HFF-Myc (cell line): ENCODE results near the gene TRIM24.

ENCODE experiments used
- DNase-seq: peaks from one replicate; pipeline ENCODE4 v3.0.0-alpha.2; 2011; ENCODE audit warnings: low read depth; ENCODE audit errors: extremely low read depth
- H3K4me3 ChIP-seq: replicated peaks from 2 replicates; pipeline ENCODE4 v1.5.1; 2011; ENCODE audit warnings: low read depth, mild to moderate bottlenecking, control low read depth, low read length
- CTCF ChIP-seq: IDR thresholded peaks from 2 replicates; pipeline ENCODE4 v1.5.1; 2012; ENCODE audit warnings: mild to moderate bottlenecking, low read depth, low read length, control low read depth; ENCODE audit errors: missing control alignments

Gene TRIM24

GRCh38 chr7:138442822-138443221 lies 17.2 kb upstream of the TRIM24 start:
- no peak for DNase-seq
- no peak for TF ChIP-seq CTCF
- no peak overlapping the region for H3K4me3 ChIP-seq

- TF ChIP-seq CTCF = peak; percentile 51
- H3K4me3 ChIP-seq = no peak overlapping the region
- no peak for DNase-seq
Observed at GRCh38 chr7:138449580-138449979, 10.5 kb upstream of the TRIM24 start.

GRCh38 chr7:138455609-138456008 lies 4.5 kb upstream of the TRIM24 start:
- H3K4me3 ChIP-seq = no peak overlapping the region
- no peak for DNase-seq
- no peak for TF ChIP-seq CTCF

GRCh38 chr7:138456220-138456619 lies 3.8 kb upstream of the TRIM24 start:
- TF ChIP-seq CTCF = no peak
- no peak for DNase-seq
- H3K4me3 ChIP-seq = no peak overlapping the region

GRCh38 chr7:138458576-138459412 lies 1.3 kb upstream of the TRIM24 start:
- no peak for TF ChIP-seq CTCF
- no peak overlapping the region for H3K4me3 ChIP-seq
- DNase-seq = no peak

GRCh38 chr7:138459413-138460175 lies 465 bp upstream of the TRIM24 start:
- TF ChIP-seq CTCF = no peak
- DNase-seq = peak; percentile 86
- H3K4me3 ChIP-seq = peak overlapping the region; percentile 66
